H9 (cell line): ENCODE results near the gene SMIM13. TPM values are rescaled to one million over a fixed set of nuclear protein-coding genes. Genes with fewer than 3 reads are reported as not detected.

Source experiments
- DNase-seq: peaks from one replicate; pipeline ENCODE4 v3.0.0-alpha.2; 2017
- H2AFZ ChIP-seq: one replicate; pipeline ENCODE4 v1.6.1; 2013; ENCODE audit warnings: mild to moderate bottlenecking, low read length, control low read depth, moderate library complexity
- H2AK5ac ChIP-seq: 2 replicates; pipeline ENCODE4 v1.6.1; 2013; ENCODE audit warnings: low read length, control low read depth, mixed read lengths; ENCODE audit not compliant: insufficient read length
- H2BK120ac ChIP-seq: one replicate; pipeline ENCODE4 v1.6.1; 2013; ENCODE audit warnings: low read depth, mild to moderate bottlenecking, low read length, control low read depth, inconsistent platforms; ENCODE audit not compliant: poor library complexity, severe bottlenecking
- H2BK12ac ChIP-seq: 2 replicates; pipeline ENCODE4 v1.6.1; 2013; ENCODE audit warnings: low read length, control low read depth, mixed read lengths, low read depth; ENCODE audit not compliant: insufficient read length
- H2BK15ac ChIP-seq: 2 replicates; pipeline ENCODE4 v1.6.1; 2013; ENCODE audit warnings: low read depth, low read length, control low read depth
- H2BK20ac ChIP-seq: one replicate; pipeline ENCODE4 v1.6.1; 2013; ENCODE audit warnings: low read depth, mild to moderate bottlenecking, low read length, control low read depth, inconsistent platforms; ENCODE audit not compliant: poor library complexity, severe bottlenecking
- H2BK5ac ChIP-seq: 2 replicates; pipeline ENCODE4 v1.6.1; 2013; ENCODE audit warnings: low read length, control low read depth, mixed read lengths; ENCODE audit not compliant: insufficient read length
- H3K14ac ChIP-seq: 2 replicates; pipeline ENCODE4 v1.6.1; 2013; ENCODE audit warnings: low read length, control low read depth; ENCODE audit not compliant: insufficient read depth
- H3K18ac ChIP-seq: 2 replicates; pipeline ENCODE4 v1.6.1; 2013; ENCODE audit warnings: low read depth, mild to moderate bottlenecking, mixed read lengths, low read length, control low read depth; ENCODE audit not compliant: insufficient read length
- H3K23ac ChIP-seq: 2 replicates; pipeline ENCODE4 v1.6.1; 2013; ENCODE audit warnings: low read length, control low read depth, mixed read lengths, low read depth; ENCODE audit not compliant: insufficient read length
- H3K23me2 ChIP-seq: 2 replicates; pipeline ENCODE4 v1.6.1; 2013; ENCODE audit warnings: low read depth, mild to moderate bottlenecking, mixed read lengths, low read length, control low read depth; ENCODE audit not compliant: insufficient read length, poor library complexity, severe bottlenecking
- H3K27ac ChIP-seq: 2 replicates; pipeline ENCODE4 v1.5.1; 2013; ENCODE audit warnings: low read length, control low read depth, mixed read lengths, low read depth; ENCODE audit not compliant: insufficient read length
- H3K27me3 ChIP-seq: 2 replicates; pipeline ENCODE4 v1.6.1; 2013; ENCODE audit warnings: low read length, control low read depth, inconsistent platforms; ENCODE audit not compliant: insufficient read depth
- H3K4ac ChIP-seq: 2 replicates; pipeline ENCODE4 v1.6.1; 2013; ENCODE audit warnings: low read depth, mild to moderate bottlenecking, control low read depth, inconsistent platforms, low read length, moderate library complexity
- H3K4me1 ChIP-seq: 2 replicates; pipeline ENCODE4 v1.6.1; 2013; ENCODE audit warnings: low read length, control low read depth, inconsistent platforms; ENCODE audit not compliant: insufficient read depth
- H3K4me2 ChIP-seq: 2 replicates; pipeline ENCODE4 v1.6.1; 2013; ENCODE audit warnings: low read length, control low read depth, mixed read lengths; ENCODE audit not compliant: insufficient read length, insufficient read depth
- H3K56ac ChIP-seq: 2 replicates; pipeline ENCODE4 v1.6.1; 2013; ENCODE audit warnings: low read depth, mild to moderate bottlenecking, mixed read lengths, low read length, control low read depth; ENCODE audit not compliant: insufficient read length
- H3K79me1 ChIP-seq: 2 replicates; pipeline ENCODE4 v1.6.1; 2013; ENCODE audit warnings: low read depth, mild to moderate bottlenecking, moderate library complexity, low read length, control low read depth, inconsistent platforms; ENCODE audit not compliant: insufficient read depth, poor library complexity, severe bottlenecking
- H3K79me2 ChIP-seq: 2 replicates; pipeline ENCODE4 v1.6.1; 2013; ENCODE audit warnings: low read length, control low read depth, inconsistent platforms; ENCODE audit not compliant: insufficient read depth
- H3K9ac ChIP-seq: 2 replicates; pipeline ENCODE4 v1.6.1; 2013; ENCODE audit warnings: low read length, control low read depth, mixed read lengths; ENCODE audit not compliant: insufficient read length; ENCODE audit errors: extremely low read depth
- H3K9me3 ChIP-seq: one replicate; pipeline ENCODE4 v1.6.1; 2013; ENCODE audit warnings: low read depth, low read length, inconsistent platforms; ENCODE audit not compliant: control insufficient read depth
- H3T11ph ChIP-seq: one replicate; pipeline ENCODE4 v1.6.1; 2013; ENCODE audit warnings: mild to moderate bottlenecking, low read length, control low read depth, inconsistent platforms
- H4K20me1 ChIP-seq: one replicate; pipeline ENCODE4 v1.6.1; 2013; ENCODE audit not compliant: control insufficient read depth, insufficient read length, insufficient read depth
- H4K5ac ChIP-seq: 2 replicates; pipeline ENCODE4 v1.6.1; 2013; ENCODE audit warnings: low read depth, mild to moderate bottlenecking, mixed read lengths, low read length, control low read depth; ENCODE audit not compliant: insufficient read length
- H4K8ac ChIP-seq: replicated peaks from 2 replicates; pipeline ENCODE4 v1.6.1; 2013; ENCODE audit warnings: low read length, control low read depth, mixed read lengths, low read depth; ENCODE audit not compliant: insufficient read length
- H4K91ac ChIP-seq: 2 replicates; pipeline ENCODE4 v1.6.1; 2013; ENCODE audit warnings: low read depth, mild to moderate bottlenecking, moderate library complexity, mixed read lengths, low read length, control low read depth; ENCODE audit not compliant: insufficient read length
- H3K27ac Mint-ChIP-seq, 3 experiments: 2 replicates in 2 of 3; 3 replicates in 1 of 3; pipeline ENCODE4 v1.8.0; 2020 to 2021; ENCODE audit warnings: mixed read lengths in 3 of 3, mild to moderate bottlenecking in 1 of 3, moderate library complexity in 1 of 3
- H3K27me3 Mint-ChIP-seq: 2 replicates; pipeline ENCODE4 v1.8.0; 2021; ENCODE audit warnings: low read depth, mild to moderate bottlenecking, moderate library complexity, mixed read lengths
- H3K36me3 Mint-ChIP-seq, 3 experiments: 2 replicates in 2 of 3; 3 replicates in 1 of 3; pipeline ENCODE4 v1.8.0; 2020 to 2021; ENCODE audit warnings: low read depth in 3 of 3, mixed read lengths in 3 of 3; ENCODE audit not compliant: insufficient read depth in 1 of 3
- H3K4me1 Mint-ChIP-seq, 2 experiments: 2 replicates each; pipeline ENCODE4 v1.8.0; 2020; ENCODE audit warnings: mixed read lengths in 2 of 2
- H3K4me3 Mint-ChIP-seq, 2 experiments: 2 replicates in 1 of 2; 3 replicates in 1 of 2; pipeline ENCODE4 v1.8.0; 2020 to 2021; ENCODE audit warnings: mild to moderate bottlenecking in 2 of 2, mixed read lengths in 2 of 2, moderate library complexity in 1 of 2
- H3K9me3 Mint-ChIP-seq, 2 experiments: 2 replicates in 1 of 2; 3 replicates in 1 of 2; pipeline ENCODE4 v1.8.0; 2020; ENCODE audit warnings: mild to moderate bottlenecking in 2 of 2, mixed read lengths in 2 of 2, moderate library complexity in 1 of 2
- CTCF ChIP-seq: fragments of 200-600 bp; sonication (generic); conservative IDR thresholded peaks from 3 replicates; pipeline ENCODE4 v1.8.0; 2021; ENCODE audit warnings: antibody characterized with exemption, mild to moderate bottlenecking
- WGBS: extraction: QIAGEN DNeasy Blood & Tissue Kit; methylation state at CpG from one replicate; pipeline ENCODE4 v1.1.7; 2013; ENCODE audit warnings: missing lambda C conversion rate, low lambda C conversion rate, mixed read lengths; ENCODE audit not compliant: insufficient read length; ENCODE audit errors: extremely low coverage; 5-methylcytosine and 5-hydroxymethylcytosine counted together
- total RNA-seq: library from RNA; stranded (reverse); gene quantifications from 2 replicates; pipeline ENCODE4 v1.2.1, GENCODE V29; 2021

The SMIM13 gene
- total RNA-seq, 1 experiment from 2014 or later: 10.6 TPM

- peak overlapping the region; percentile 67 for H2AFZ ChIP-seq
- no peak overlapping the region for H3K14ac ChIP-seq
- Mint-ChIP-seq H3K9me3 (no peaks in the 10 kb centered on the region), H3K27ac (no peak overlapping the region), H3K4me1 (peaks cover 13% of the 10 kb centered on the region in 2 experiments), H3K36me3 (no peaks in the 10 kb centered on the region; a peak in 1 of 7 replicates), H3K27me3 (no peaks in the 10 kb centered on the region), H3K4me3 (no peak overlapping the region; a peak in 1 of 5 replicates)
- H3K9me3 ChIP-seq: no peaks in the 10 kb centered on the region
- no peak overlapping the region for H4K91ac ChIP-seq
- H3K23ac ChIP-seq: no peak overlapping the region
- DNase-seq: peak; percentile 77
- no peak overlapping the region for H3K56ac ChIP-seq
- no CpG with 5 or more reads among the region's 17 CpGs for WGBS
- H4K20me1 ChIP-seq: no peaks in the 10 kb centered on the region
- H3K27ac ChIP-seq: no peak overlapping the region
- no peak overlapping the region for H4K8ac ChIP-seq
- H2BK120ac ChIP-seq: no peak overlapping the region
- no peak overlapping the region for H4K5ac ChIP-seq
- no peak overlapping the region for H2BK20ac ChIP-seq
- no peak overlapping the region for H2AK5ac ChIP-seq
- no peak overlapping the region for H2BK15ac ChIP-seq
- peaks cover 2% of the 10 kb centered on the region; the same call in 1 of the 2 replicates for H3K79me2 ChIP-seq
- H2BK5ac ChIP-seq: no peak overlapping the region
- no peak overlapping the region for H3K4me2 ChIP-seq
- no peaks in the 10 kb centered on the region for H3K23me2 ChIP-seq
- no peaks in the 10 kb centered on the region for H3K79me1 ChIP-seq
- peak; percentile 95 for TF ChIP-seq CTCF
- H3K27me3 ChIP-seq: no peaks in the 10 kb centered on the region
- no peak overlapping the region for H3T11ph ChIP-seq
- no peak overlapping the region for H2BK12ac ChIP-seq
- H3K4ac ChIP-seq: no peak overlapping the region
- H3K4me1 ChIP-seq: no peaks in the 10 kb centered on the region; the same call in 1 of the 2 replicates
- H3K9ac ChIP-seq: no peak overlapping the region
- H3K18ac ChIP-seq: no peak overlapping the region
These were observed 79.1 kb downstream of the SMIM13 start for GRCh38 chr6:11172501-11173327.
